Neural progenitor cell (in vitro differentiated cells): ENCODE data around the gene PTGDS. TPM values are rescaled to one million over a fixed set of nuclear protein-coding genes. Genes with fewer than 3 reads are reported as not detected.
A peak's percentile ranks its signal among the peaks of the same experiment; 100 is the strongest.

Source experiments
- DNase-seq: peaks from one replicate; pipeline ENCODE4 v3.0.0-alpha.2; 2016; ENCODE audit warnings: low spot score
- H2AFZ ChIP-seq: fragments of 200-600 bp; sonication (generic); replicated peaks from 2 replicates; pipeline ENCODE4 v1.6.1; 2016; ENCODE audit warnings: antibody characterized with exemption
- H3F3A ChIP-seq: fragments of 200-600 bp; sonication (generic); 2 replicates; pipeline ENCODE4 v1.6.1; 2016; ENCODE audit warnings: antibody characterized with exemption, low read depth
- H3K27ac ChIP-seq: fragments of 200-600 bp; sonication (generic); 2 replicates; pipeline ENCODE4 v1.5.1; 2016; ENCODE audit warnings: mild to moderate bottlenecking
- H3K27me3 ChIP-seq: fragments of 200-600 bp; sonication (generic); 2 replicates; pipeline ENCODE4 v1.6.1; 2016; ENCODE audit warnings: mild to moderate bottlenecking, moderate library complexity
- H3K36me3 ChIP-seq: fragments of 200-600 bp; sonication (generic); 2 replicates; pipeline ENCODE4 v1.5.1; 2016
- H3K4me1 ChIP-seq: fragments of 200-600 bp; sonication (generic); 2 replicates; pipeline ENCODE4 v1.6.1; 2016; ENCODE audit warnings: mixed run types
- H3K4me2 ChIP-seq: fragments of 200-600 bp; sonication (generic); 2 replicates; pipeline ENCODE4 v1.6.1; 2016
- H3K4me3 ChIP-seq: fragments of 200-600 bp; sonication (generic); 2 replicates; pipeline ENCODE4 v1.5.1; 2016
- H3K79me2 ChIP-seq: fragments of 200-600 bp; sonication (generic); 2 replicates; pipeline ENCODE4 v1.6.1; 2016; ENCODE audit warnings: low read depth
- H3K9ac ChIP-seq: fragments of 200-600 bp; sonication (generic); 2 replicates; pipeline ENCODE4 v1.6.1; 2016
- H3K9me3 ChIP-seq: fragments of 200-600 bp; sonication (generic); 2 replicates; pipeline ENCODE4 v1.5.1; 2016; ENCODE audit warnings: low read depth
- H4K20me1 ChIP-seq: fragments of 200-600 bp; sonication (generic); 2 replicates; pipeline ENCODE4 v1.6.1; 2016; ENCODE audit warnings: low read depth
- H3K27ac Mint-ChIP-seq: 3 replicates; pipeline ENCODE4 v1.8.0; 2021; ENCODE audit warnings: mixed read lengths
- H3K27me3 Mint-ChIP-seq: 2 replicates; pipeline ENCODE4 v1.8.0; 2022; ENCODE audit warnings: low read depth, mild to moderate bottlenecking, inconsistent platforms, moderate library complexity, mixed read lengths; ENCODE audit not compliant: insufficient read depth
- H3K36me3 Mint-ChIP-seq: 3 replicates; pipeline ENCODE4 v1.8.0; 2021; ENCODE audit warnings: mixed read lengths
- H3K4me1 Mint-ChIP-seq: 3 replicates; pipeline ENCODE4 v1.8.0; 2021; ENCODE audit warnings: mixed read lengths
- H3K4me3 Mint-ChIP-seq: 3 replicates; pipeline ENCODE4 v1.8.0; 2021; ENCODE audit warnings: mild to moderate bottlenecking, moderate library complexity, mixed read lengths
- H3K9me3 Mint-ChIP-seq: 3 replicates; pipeline ENCODE4 v1.8.0; 2020; ENCODE audit warnings: mixed read lengths
- EZH2 ChIP-seq: fragments of 200-600 bp; sonication (generic); IDR thresholded peaks from 2 replicates; pipeline ENCODE4 v1.6.1; 2017; ENCODE audit warnings: antibody characterized with exemption, mild to moderate bottlenecking, moderate library complexity
- EZH2phosphoT487 ChIP-seq: fragments of 200-600 bp; sonication (generic); IDR thresholded peaks from 2 replicates; pipeline ENCODE4 v1.6.1; 2017; ENCODE audit warnings: antibody characterized with exemption
- total RNA-seq: library from RNA; depleted of rRNA; stranded (reverse); fragments of >200 nt; gene quantifications from 2 replicates; pipeline ENCODE4 v1.2.3, GENCODE V29; 2015; ENCODE audit warnings: low replicate concordance
- TF ChIP-seq, protein P1 (sequence below): fragments of 200-600 bp; sonication (generic); IDR thresholded peaks from 2 replicates; pipeline ENCODE4 v1.5.1; 2017; ENCODE audit warnings: antibody characterized with exemption, mild to moderate bottlenecking

The PTGDS gene
- total RNA-seq, 1 donor from 2014 or later, result not detected

DNA sequence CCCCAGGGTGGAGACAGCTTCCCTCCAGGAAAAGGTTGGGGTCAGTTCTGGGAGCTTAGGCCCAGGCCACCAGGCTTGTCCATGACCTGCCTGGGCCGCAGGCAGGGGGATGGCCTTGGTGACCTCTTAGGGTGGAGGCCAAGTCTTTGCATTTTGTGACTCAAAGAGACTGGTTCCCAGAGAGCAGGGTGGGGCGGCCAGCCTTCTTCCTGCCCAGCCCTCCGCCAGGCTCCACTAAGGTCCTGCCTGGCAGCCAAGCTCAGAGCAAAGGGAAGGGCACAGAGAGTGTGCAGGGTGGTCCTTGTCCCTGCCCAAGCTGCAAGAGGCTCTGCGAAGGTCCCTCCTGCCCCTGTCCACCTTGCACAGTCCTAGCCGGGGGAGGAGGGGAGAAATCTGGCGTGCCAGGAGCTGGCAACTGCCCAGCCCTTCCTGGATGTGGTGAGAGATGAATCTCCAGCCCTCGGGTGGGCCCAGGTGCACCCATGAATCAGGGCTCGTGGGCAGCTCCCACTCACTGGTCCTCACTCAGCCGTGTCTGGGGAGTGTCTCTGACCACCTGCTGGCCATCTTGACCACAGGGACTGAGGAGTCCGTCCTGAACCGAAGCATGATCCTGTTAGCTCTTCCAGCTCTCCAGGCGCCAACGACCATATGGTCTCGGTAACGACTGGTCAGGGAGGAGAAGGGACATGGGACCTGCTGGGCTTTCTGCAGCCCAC lies 2.3 kb upstream of the PTGDS start:
- Histone ChIP-seq H3K9me3 (no peaks in the 10 kb centered on the region), H3K79me2 (no peaks in the 10 kb centered on the region), H4K20me1 (no peaks in the 10 kb centered on the region), H3K4me2 (no peak overlapping the region), H3K4me1 (peaks cover 7% of the 10 kb centered on the region), H3K27ac (no peak overlapping the region), H3K4me3 (no peak overlapping the region), H2AFZ (no peak overlapping the region), H3K9ac (no peak overlapping the region), H3K27me3 (peaks cover 17% of the 10 kb centered on the region), H3F3A (peaks cover 11% of the 10 kb centered on the region), H3K36me3 (no peaks in the 10 kb centered on the region)
- DNase-seq, result no peak
- Mint-ChIP-seq H3K9me3 (no peaks in the 10 kb centered on the region), H3K4me3 (peak overlapping the region; percentile 38), H3K4me1 (peaks cover 2% of the 10 kb centered on the region), H3K27me3 (peaks cover 7% of the 10 kb centered on the region), H3K36me3 (no peaks in the 10 kb centered on the region), H3K27ac (no peak overlapping the region)
- TF ChIP-seq EZH2 (no peak), EZH2phosphoT487 (no peak)
- TF ChIP-seq, protein P1, sequence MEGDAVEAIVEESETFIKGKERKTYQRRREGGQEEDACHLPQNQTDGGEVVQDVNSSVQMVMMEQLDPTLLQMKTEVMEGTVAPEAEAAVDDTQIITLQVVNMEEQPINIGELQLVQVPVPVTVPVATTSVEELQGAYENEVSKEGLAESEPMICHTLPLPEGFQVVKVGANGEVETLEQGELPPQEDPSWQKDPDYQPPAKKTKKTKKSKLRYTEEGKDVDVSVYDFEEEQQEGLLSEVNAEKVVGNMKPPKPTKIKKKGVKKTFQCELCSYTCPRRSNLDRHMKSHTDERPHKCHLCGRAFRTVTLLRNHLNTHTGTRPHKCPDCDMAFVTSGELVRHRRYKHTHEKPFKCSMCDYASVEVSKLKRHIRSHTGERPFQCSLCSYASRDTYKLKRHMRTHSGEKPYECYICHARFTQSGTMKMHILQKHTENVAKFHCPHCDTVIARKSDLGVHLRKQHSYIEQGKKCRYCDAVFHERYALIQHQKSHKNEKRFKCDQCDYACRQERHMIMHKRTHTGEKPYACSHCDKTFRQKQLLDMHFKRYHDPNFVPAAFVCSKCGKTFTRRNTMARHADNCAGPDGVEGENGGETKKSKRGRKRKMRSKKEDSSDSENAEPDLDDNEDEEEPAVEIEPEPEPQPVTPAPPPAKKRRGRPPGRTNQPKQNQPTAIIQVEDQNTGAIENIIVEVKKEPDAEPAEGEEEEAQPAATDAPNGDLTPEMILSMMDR, result no peak

DNA sequence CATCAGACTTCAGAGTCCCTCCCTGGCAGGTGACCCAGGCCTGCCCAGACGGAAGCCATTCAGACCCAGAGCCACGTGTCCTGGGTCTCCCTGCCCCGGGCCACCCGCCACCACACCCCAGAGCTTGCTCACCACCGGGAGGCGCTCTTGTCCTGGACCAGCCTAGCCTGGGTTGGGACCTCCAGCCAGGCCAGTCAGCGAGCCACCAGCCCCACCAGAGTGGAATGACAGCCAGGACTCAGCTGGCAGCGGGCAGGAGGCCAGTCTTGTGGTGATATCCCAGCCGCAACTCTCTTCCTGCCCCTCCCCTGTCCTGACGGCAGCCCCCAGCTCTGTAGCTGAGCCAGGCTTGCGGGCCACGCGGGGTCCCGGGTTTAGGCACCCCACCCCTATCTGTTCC lies 1.7 kb upstream of the PTGDS start:
- no peak overlapping the region for H3K4me3 ChIP-seq
- H3K27ac ChIP-seq, result no peak overlapping the region
- Mint-ChIP-seq H3K27ac (no peak overlapping the region), H3K4me3 (peak overlapping the region; percentile 38), H3K9me3 (no peaks in the 10 kb centered on the region), H3K27me3 (peaks cover 7% of the 10 kb centered on the region), H3K36me3 (no peaks in the 10 kb centered on the region), H3K4me1 (peaks cover 5% of the 10 kb centered on the region)
- H3K9me3 ChIP-seq, result no peaks in the 10 kb centered on the region
- DNase-seq, result peak; percentile 37
- TF ChIP-seq, protein P1, result peak; percentile 40
- TF ChIP-seq EZH2phosphoT487, result no peak
- H3K9ac ChIP-seq, result no peak overlapping the region
- H3K4me2 ChIP-seq, result no peak overlapping the region
- H3F3A ChIP-seq, result peaks cover 11% of the 10 kb centered on the region
- H3K36me3 ChIP-seq, result no peaks in the 10 kb centered on the region
- H3K27me3 ChIP-seq, result peaks cover 17% of the 10 kb centered on the region
- H3K79me2 ChIP-seq, result no peaks in the 10 kb centered on the region
- peaks cover 7% of the 10 kb centered on the region for H3K4me1 ChIP-seq
- no peak overlapping the region for H2AFZ ChIP-seq
- no peaks in the 10 kb centered on the region for H4K20me1 ChIP-seq

DNA sequence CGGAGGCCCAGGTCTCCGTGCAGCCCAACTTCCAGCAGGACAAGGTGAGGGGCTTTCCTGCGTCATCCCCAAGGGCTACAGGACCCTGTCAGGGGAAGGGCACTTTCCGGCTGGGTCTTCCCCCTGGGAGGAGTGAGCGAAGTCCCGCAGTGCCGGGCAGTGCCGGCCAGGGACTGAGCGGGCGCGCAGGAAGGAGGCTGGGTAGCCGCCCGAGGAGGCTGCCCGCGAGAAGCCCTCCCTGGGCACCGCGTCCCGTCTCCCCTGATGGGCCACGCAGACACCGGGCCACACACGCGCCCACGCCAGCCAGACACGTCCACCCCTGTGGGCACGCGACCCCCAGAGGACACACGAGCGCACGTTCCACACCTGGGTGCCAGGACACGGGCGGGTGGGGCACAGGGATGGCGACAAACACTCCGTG lies 357 bp downstream of the PTGDS start:
- Histone ChIP-seq H3K4me2 (peak overlapping the region; percentile 97), H3K9ac (no peak overlapping the region), H2AFZ (peak overlapping the region; percentile 70), H3K4me1 (peaks cover 7% of the 10 kb centered on the region), H4K20me1 (no peaks in the 10 kb centered on the region), H3K79me2 (no peaks in the 10 kb centered on the region), H3K27ac (no peak overlapping the region), H3K27me3 (peaks cover 17% of the 10 kb centered on the region), H3K36me3 (no peaks in the 10 kb centered on the region), H3K4me3 (peak overlapping the region; percentile 57), H3K9me3 (no peaks in the 10 kb centered on the region), H3F3A (peaks cover 11% of the 10 kb centered on the region)
- Mint-ChIP-seq H3K4me3 (peak overlapping the region; percentile 66), H3K4me1 (peaks cover 6% of the 10 kb centered on the region), H3K27me3 (peaks cover 6% of the 10 kb centered on the region), H3K9me3 (no peaks in the 10 kb centered on the region), H3K27ac (no peak overlapping the region), H3K36me3 (no peaks in the 10 kb centered on the region)
- TF ChIP-seq EZH2, result peak; percentile 26
- no peak for TF ChIP-seq EZH2phosphoT487
- DNase-seq, result peak; percentile 53
